Subcutaneous adipose tissue (tissue), 4 donors: ENCODE results near the gene PANK4. TPM values are rescaled to one million over a fixed set of nuclear protein-coding genes. Genes with fewer than 3 reads are reported as not detected.

ENCODE experiments used
- CTCF ChIP-seq: fragments of 450-650 bp; IDR thresholded peaks from one replicate; pipeline ENCODE4 v1.5.1; 2016; ENCODE audit warnings: low read depth, mild to moderate bottlenecking, control low read depth, antibody characterized with exemption, moderate library complexity
- total RNA-seq, 4 donors: library from RNA; depleted of rRNA; stranded (reverse); fragments of >200 nt; gene quantifications; one replicate each; pipeline ENCODE4 v1.1.0, GENCODE V29; 2016

Gene PANK4
- total RNA-seq, 4 donors from 2014 or later: 11.4 to 24.4 (median 21.7) TPM

GRCh38 chr1:2502210-2502609 lies 24.2 kb downstream of the PANK4 start:
- no peak for TF ChIP-seq CTCF

DNA sequence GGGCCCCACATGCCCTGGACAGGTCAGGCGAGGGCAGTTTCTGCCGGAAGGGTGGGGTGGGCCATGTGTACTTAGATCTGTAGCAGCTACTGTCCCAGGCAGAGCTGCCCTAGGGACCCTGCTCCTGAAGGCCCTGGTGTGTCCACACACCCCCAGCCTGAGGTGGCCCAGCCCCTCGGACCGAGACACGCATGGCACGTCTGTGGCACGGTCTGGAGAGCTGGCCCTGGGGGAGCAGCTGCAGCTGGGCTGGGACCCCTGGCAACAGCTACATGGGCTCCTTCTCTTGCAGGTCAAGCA lies 24.6 kb downstream of the PANK4 start:
- no peak for TF ChIP-seq CTCF

- no peak for TF ChIP-seq CTCF
These were observed 25.2 kb downstream of the PANK4 start for GRCh38 chr1:2501041-2501819.

- no peak for TF ChIP-seq CTCF
These were observed 26.3 kb downstream of the PANK4 start for GRCh38 chr1:2499986-2500596.

DNA sequence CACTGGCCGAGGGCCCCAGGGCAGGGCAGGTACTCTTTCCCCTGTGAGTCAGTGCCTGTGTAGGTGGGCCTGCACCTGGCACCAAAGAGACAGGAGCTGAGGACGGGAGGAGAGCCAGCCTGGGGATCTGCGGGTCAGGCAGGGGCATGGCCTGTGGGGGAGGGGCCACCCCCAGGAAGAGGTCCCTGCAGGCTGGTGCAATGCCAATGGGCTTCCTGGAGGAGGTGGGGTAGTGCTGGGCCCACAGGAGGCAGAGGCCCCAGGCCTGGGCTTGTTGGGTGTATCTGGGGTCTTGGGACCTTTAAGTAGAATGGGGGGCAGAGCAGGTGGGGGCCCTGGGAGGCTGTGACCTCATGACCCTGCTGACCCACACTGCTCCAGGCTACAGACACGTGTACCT lies 27.1 kb downstream of the PANK4 start:
- TF ChIP-seq CTCF: no peak

DNA sequence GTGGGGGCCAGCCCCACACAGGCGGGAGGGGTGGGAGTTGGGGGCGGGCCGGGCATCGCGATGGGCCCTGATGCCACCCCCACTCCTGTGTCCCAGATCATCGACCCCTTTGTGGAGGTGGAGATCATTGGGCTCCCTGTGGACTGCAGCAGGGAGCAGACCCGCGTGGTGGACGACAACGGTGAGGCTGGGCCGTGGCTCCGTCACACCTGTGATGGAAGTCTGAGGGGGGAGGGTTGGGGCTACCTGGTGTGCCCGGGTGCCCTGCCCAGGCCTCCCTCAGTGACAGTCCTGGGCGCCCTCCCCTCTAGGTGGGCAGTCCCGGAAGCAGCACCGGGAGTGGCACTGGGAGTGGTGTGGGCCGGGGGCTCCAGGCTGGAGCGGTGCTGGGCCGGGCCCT lies 27.7 kb downstream of the PANK4 start:
- TF ChIP-seq CTCF: no peak

DNA sequence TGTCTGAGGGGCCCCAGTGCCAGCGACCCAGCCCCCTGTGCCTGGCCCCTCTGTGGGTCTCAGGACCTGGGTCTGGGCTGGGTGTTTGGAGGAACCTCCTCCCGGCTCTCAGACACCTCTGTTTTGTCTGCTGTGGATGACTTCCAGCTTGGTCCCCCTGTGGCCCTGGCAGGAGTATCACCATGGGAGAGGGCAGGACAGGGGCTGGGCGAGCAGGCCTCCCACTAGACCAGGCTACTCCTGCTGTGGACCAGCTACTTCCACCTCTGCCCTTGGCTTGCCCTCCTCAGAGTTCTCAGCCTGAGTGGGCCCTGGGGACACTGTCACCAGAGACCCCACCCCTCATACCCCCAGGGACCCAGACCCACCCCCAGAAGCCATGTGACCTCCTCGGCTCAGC lies 28.5 kb downstream of the PANK4 start:
- TF ChIP-seq CTCF: no peak
